GM19324 (cell line): ENCODE data around the gene GUCY1B1.

Experiments used
- ATAC-seq: cut with Tn5 transposase; IDR thresholded peaks from one replicate; pipeline ENCODE4 v1.9.1; 2021; ENCODE audit warnings: mild to moderate bottlenecking, moderate library complexity; ENCODE audit not compliant: unreplicated experiment, low FRiP score

The GUCY1B1 gene

GRCh38 chr4:155854582-155855226, 95.9 kb downstream of the GUCY1B1 start:
- ATAC-seq: no peak

- ATAC-seq: no peak
These were observed 97.1 kb downstream of the GUCY1B1 start for GRCh38 chr4:155855897-155856296.
